Loucy (cell line): ENCODE measurements around the gene PRDX3.
A peak's percentile ranks its signal among the peaks of the same experiment; 100 is the strongest.

Experiments used
- H2AFZ ChIP-seq: fragments of 200-600 bp; sonication (generic); 2 replicates; pipeline ENCODE4 v1.6.0; 2016; ENCODE audit warnings: antibody characterized with exemption, mild to moderate bottlenecking, low read length, moderate library complexity
- H3F3A ChIP-seq: fragments of 200-600 bp; 2 replicates; pipeline ENCODE4 v1.6.0; 2016; ENCODE audit warnings: antibody characterized with exemption, low read depth, mild to moderate bottlenecking
- H3K27me3 ChIP-seq: fragments of 200-600 bp; sonication (generic); 2 replicates; pipeline ENCODE4 v1.6.1; 2014; ENCODE audit warnings: low read length, mild to moderate bottlenecking; ENCODE audit not compliant: insufficient read depth, poor library complexity, severe bottlenecking
- H3K36me3 ChIP-seq: fragments of 200-600 bp; sonication (generic); 2 replicates; pipeline ENCODE4 v1.6.1; 2016; ENCODE audit warnings: low read length; ENCODE audit not compliant: insufficient read depth
- H3K4me1 ChIP-seq: fragments of 200-600 bp; sonication (generic); 2 replicates; pipeline ENCODE4 v1.5.1; 2014; ENCODE audit warnings: low read length, mild to moderate bottlenecking; ENCODE audit not compliant: insufficient read depth, poor library complexity, severe bottlenecking
- H3K4me2 ChIP-seq: fragments of 200-600 bp; sonication (generic); 2 replicates; pipeline ENCODE4 v1.6.0; 2014; ENCODE audit warnings: antibody characterized with exemption, low read length, low read depth, mild to moderate bottlenecking; ENCODE audit not compliant: poor library complexity, severe bottlenecking
- H3K4me3 ChIP-seq: fragments of 200-600 bp; sonication (generic); 2 replicates; pipeline ENCODE4 v1.5.1; 2014; ENCODE audit warnings: low read length, mild to moderate bottlenecking, mixed read lengths; ENCODE audit not compliant: poor library complexity, severe bottlenecking
- H3K79me2 ChIP-seq: fragments of 200-600 bp; sonication (generic); 2 replicates; pipeline ENCODE4 v1.6.1; 2014; ENCODE audit warnings: low read length; ENCODE audit not compliant: insufficient read depth
- H3K9ac ChIP-seq: fragments of 200-600 bp; sonication (generic); 2 replicates; pipeline ENCODE4 v1.6.0; 2014; ENCODE audit warnings: mild to moderate bottlenecking, low read depth, low read length, moderate library complexity; ENCODE audit not compliant: poor library complexity, severe bottlenecking
- H3K9me2 ChIP-seq: fragments of 200-600 bp; sonication (generic); replicated peaks from 2 replicates; pipeline ENCODE4 v1.6.1; 2016; ENCODE audit warnings: low read depth, low read length, mixed read lengths
- H3K9me3 ChIP-seq: fragments of 200-600 bp; sonication (generic); 2 replicates; pipeline ENCODE4 v1.6.1; 2014; ENCODE audit warnings: mild to moderate bottlenecking, antibody characterized with exemption, low read length, low read depth; ENCODE audit not compliant: insufficient read depth
- H4K20me1 ChIP-seq: fragments of 200-600 bp; sonication (generic); 2 replicates; pipeline ENCODE4 v1.6.0; 2014; ENCODE audit warnings: antibody characterized with exemption, low read length, mild to moderate bottlenecking; ENCODE audit not compliant: insufficient read depth, poor library complexity, severe bottlenecking
- EZH2phosphoT487 ChIP-seq: fragments of 200-600 bp; IDR thresholded peaks from 2 replicates; pipeline ENCODE4 v1.6.1; 2018; ENCODE audit warnings: antibody characterized with exemption, mild to moderate bottlenecking, moderate library complexity, borderline replicate concordance
- TF ChIP-seq, protein P1 (sequence below): fragments of 200-600 bp; sonication (generic); conservative IDR thresholded peaks from 2 replicates; pipeline ENCODE4 v1.5.1; 2014; ENCODE audit warnings: mild to moderate bottlenecking, antibody characterized with exemption, low read length

Gene PRDX3

GRCh38 chr10:119205894-119206602 is 27.4 kb upstream of the PRDX3 start:
- Histone ChIP-seq H4K20me1 (no peaks in the 10 kb centered on the region), H3K4me1 (peaks cover 27% of the 10 kb centered on the region), H3K27me3 (no peaks in the 10 kb centered on the region), H2AFZ (no peak overlapping the region), H3K36me3 (no peaks in the 10 kb centered on the region), H3K9me2 (no peaks in the 10 kb centered on the region), H3K79me2 (peaks cover 35% of the 10 kb centered on the region), H3K4me2 (peak overlapping the region; percentile 55), H3F3A (peaks cover under 1% of the 10 kb centered on the region; the same call in 1 of the 2 replicates), H3K9me3 (no peaks in the 10 kb centered on the region), H3K9ac (peak overlapping the region; percentile 73), H3K4me3 (peak overlapping the region; percentile 80)
- no peak for TF ChIP-seq EZH2phosphoT487
- TF ChIP-seq, protein P1, sequence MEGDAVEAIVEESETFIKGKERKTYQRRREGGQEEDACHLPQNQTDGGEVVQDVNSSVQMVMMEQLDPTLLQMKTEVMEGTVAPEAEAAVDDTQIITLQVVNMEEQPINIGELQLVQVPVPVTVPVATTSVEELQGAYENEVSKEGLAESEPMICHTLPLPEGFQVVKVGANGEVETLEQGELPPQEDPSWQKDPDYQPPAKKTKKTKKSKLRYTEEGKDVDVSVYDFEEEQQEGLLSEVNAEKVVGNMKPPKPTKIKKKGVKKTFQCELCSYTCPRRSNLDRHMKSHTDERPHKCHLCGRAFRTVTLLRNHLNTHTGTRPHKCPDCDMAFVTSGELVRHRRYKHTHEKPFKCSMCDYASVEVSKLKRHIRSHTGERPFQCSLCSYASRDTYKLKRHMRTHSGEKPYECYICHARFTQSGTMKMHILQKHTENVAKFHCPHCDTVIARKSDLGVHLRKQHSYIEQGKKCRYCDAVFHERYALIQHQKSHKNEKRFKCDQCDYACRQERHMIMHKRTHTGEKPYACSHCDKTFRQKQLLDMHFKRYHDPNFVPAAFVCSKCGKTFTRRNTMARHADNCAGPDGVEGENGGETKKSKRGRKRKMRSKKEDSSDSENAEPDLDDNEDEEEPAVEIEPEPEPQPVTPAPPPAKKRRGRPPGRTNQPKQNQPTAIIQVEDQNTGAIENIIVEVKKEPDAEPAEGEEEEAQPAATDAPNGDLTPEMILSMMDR = no peak

- H3K9ac ChIP-seq = no peak overlapping the region
- TF ChIP-seq, protein P1 = no peak
- TF ChIP-seq EZH2phosphoT487 = no peak
- H3K4me1 ChIP-seq = peaks cover 7% of the 10 kb centered on the region
- no peaks in the 10 kb centered on the region for H3F3A ChIP-seq
- H3K79me2 ChIP-seq = peaks cover 4% of the 10 kb centered on the region; the same call in 1 of the 2 replicates
- H3K9me3 ChIP-seq = no peaks in the 10 kb centered on the region
- no peaks in the 10 kb centered on the region for H3K9me2 ChIP-seq
- H4K20me1 ChIP-seq = no peaks in the 10 kb centered on the region
- no peaks in the 10 kb centered on the region for H3K36me3 ChIP-seq
- no peaks in the 10 kb centered on the region for H3K27me3 ChIP-seq
- H3K4me2 ChIP-seq = no peak overlapping the region
- H2AFZ ChIP-seq = no peak overlapping the region
- H3K4me3 ChIP-seq = no peak overlapping the region
These were observed 24.4 kb upstream of the PRDX3 start for GRCh38 chr10:119203006-119203405.

DNA sequence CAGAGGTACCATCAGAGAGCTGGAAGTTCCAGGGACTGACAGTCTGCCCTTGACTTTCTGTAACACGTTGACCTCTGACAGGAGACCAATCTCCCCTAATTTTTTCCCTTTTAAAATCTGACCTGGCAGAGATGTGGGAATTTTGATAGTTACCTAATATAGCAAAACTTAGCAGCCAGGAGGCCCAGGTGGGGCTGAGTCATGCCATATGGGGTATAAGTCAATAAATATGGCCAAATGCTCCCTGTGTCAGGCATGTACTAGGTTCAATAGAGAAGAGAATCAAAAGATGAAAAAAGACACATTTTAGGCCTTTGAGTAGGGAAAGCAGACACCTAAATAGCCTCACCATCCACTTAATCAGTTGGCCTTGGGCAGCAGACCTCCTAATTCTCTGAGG is 22.6 kb upstream of the PRDX3 start:
- Histone ChIP-seq H3F3A (no peaks in the 10 kb centered on the region), H3K36me3 (no peaks in the 10 kb centered on the region), H3K27me3 (no peaks in the 10 kb centered on the region)

More for the DNA sequence above, 22.6 kb upstream of the PRDX3 start:
- TF ChIP-seq, protein P1 = no peak
- TF ChIP-seq EZH2phosphoT487 = no peak
- H3K9ac ChIP-seq = no peak overlapping the region
- H3K9me2 ChIP-seq = no peaks in the 10 kb centered on the region
- H2AFZ ChIP-seq = no peak overlapping the region
- H3K4me3 ChIP-seq = no peak overlapping the region
- no peaks in the 10 kb centered on the region for H3K4me1 ChIP-seq
- H4K20me1 ChIP-seq = no peaks in the 10 kb centered on the region
- no peaks in the 10 kb centered on the region for H3K79me2 ChIP-seq
- no peak overlapping the region for H3K4me2 ChIP-seq
- H3K9me3 ChIP-seq = no peaks in the 10 kb centered on the region
